ENCODE results near the gene DIPK1A.

DIPK1A gene

GRCh38 chr1:92833840-92834239 lies 127.4 kb downstream of the DIPK1A start:
- no peak for DNase-seq

- DNase-seq = no peak
Measured at GRCh38 chr1:92832537-92833114, 128.6 kb downstream of the DIPK1A start.

GRCh38 chr1:92831762-92832536 lies 129.3 kb downstream of the DIPK1A start, which contains the start of gene RPL5:
RPL5 (plus strand) TSS chr1:92832040; CDS start chr1:92832115, 75 bp downstream.
- peak; percentile 94 for DNase-seq

- no peak for DNase-seq
Measured at GRCh38 chr1:92831368-92831761, 129.9 kb downstream of the DIPK1A start.

GRCh38 chr1:92826792-92827191 lies 134.5 kb downstream of the DIPK1A start:
- DNase-seq = no peak

GRCh38 chr1:92822879-92823278 lies 138.4 kb downstream of the DIPK1A start:
- no peak for DNase-seq

GRCh38 chr1:92820551-92820950 lies 140.7 kb downstream of the DIPK1A start:
- DNase-seq = no peak

- DNase-seq = no peak
Measured at GRCh38 chr1:92820024-92820423, 141.2 kb downstream of the DIPK1A start.

GRCh38 chr1:92817986-92818764 lies 143.1 kb downstream of the DIPK1A start:
- DNase-seq = no peak

GRCh38 chr1:92817137-92817697 lies 144.0 kb downstream of the DIPK1A start:
- no peak for DNase-seq

- DNase-seq = no peak
Measured at GRCh38 chr1:92816732-92817131, 144.5 kb downstream of the DIPK1A start.

- DNase-seq = no peak
Measured at GRCh38 chr1:92808381-92808780, 152.9 kb downstream of the DIPK1A start.

- DNase-seq = no peak
Measured at GRCh38 chr1:92805216-92805615, 156.0 kb downstream of the DIPK1A start.

- no peak for DNase-seq
Measured at GRCh38 chr1:92804721-92805201, 156.5 kb downstream of the DIPK1A start.

GRCh38 chr1:92803140-92803887 lies 157.9 kb downstream of the DIPK1A start:
- no peak for DNase-seq

- DNase-seq = no peak
Measured at GRCh38 chr1:92797961-92798360, 163.3 kb downstream of the DIPK1A start.

- DNase-seq = no peak
Measured at GRCh38 chr1:92797297-92797696, 164.0 kb downstream of the DIPK1A start.

- no peak for DNase-seq
Measured at GRCh38 chr1:92795166-92795565, 166.1 kb downstream of the DIPK1A start.

- DNase-seq = no peak
Measured at GRCh38 chr1:92792340-92792782, 168.9 kb downstream of the DIPK1A start.

Measured in NCI-H2171 (cell line).